NB4 (cell line): ENCODE measurements around the gene NIPAL3.

Experiments used
- CTCF ChIP-seq: IDR thresholded peaks from one replicate; pipeline ENCODE4 v1.5.1; 2012; ENCODE audit warnings: low read depth, low read length
- MAX ChIP-seq: IDR thresholded peaks from 2 replicates; pipeline ENCODE4 v1.6.1; 2011; ENCODE audit warnings: low read depth, low read length
- POLR2A ChIP-seq: IDR thresholded peaks from 2 replicates; pipeline ENCODE4 v1.6.1; 2011; ENCODE audit warnings: mild to moderate bottlenecking; ENCODE audit not compliant: insufficient read length; ENCODE audit errors: extremely low read depth

GRCh38 chr1:24489674-24490073 lies 74.1 kb downstream of the NIPAL3 start:
- TF ChIP-seq MAX (no peak), POLR2A (no peak), CTCF (no peak)
